Gastrocnemius medialis (tissue), 4 donors: Measurements from ENCODE around the gene RRAD. TPM values are rescaled to one million over a fixed set of nuclear protein-coding genes. Genes with fewer than 3 reads are reported as not detected.
"Not testable (repeated sequence)": the region's sequence is repeated elsewhere in the genome, so short reads cannot be mapped to it uniquely, and the experiment has no call there.

Source experiments
- ATAC-seq, 2 donors: fragments of 150-250 bp; one replicate each; pipeline ENCODE4 v1.9.1; 2016
- DNase-seq, 2 donors: peaks; one replicate each; pipeline ENCODE4 v3.0.0-alpha.2; 2019
- H3K27ac ChIP-seq, 4 donors: fragments of 200-600 bp; sonication (generic); 1 replicate in 1 of 4; 2 replicates in 3 of 4; pipeline ENCODE4 v1.5.1; 2016 to 2018; ENCODE audit warnings: mild to moderate bottlenecking in 2 of 4, moderate library complexity in 1 of 4
- H3K27me3 ChIP-seq, 3 donors: fragments of 200-600 bp; sonication (generic) in 2 of 3; 1 replicate in 1 of 3; 2 replicates in 2 of 3; pipeline versions ENCODE4 v1.5.1 to v1.6.0; 2016 to 2019; ENCODE audit warnings: mild to moderate bottlenecking in 1 of 3, moderate library complexity in 1 of 3
- H3K36me3 ChIP-seq, 2 donors: fragments of 200-600 bp; sonication (generic) in 1 of 2; one replicate each; pipeline ENCODE4 v1.5.1; 2017 to 2018
- H3K4me1 ChIP-seq, 2 donors: fragments of 200-600 bp; sonication (generic) in 1 of 2; one replicate each; pipeline ENCODE4 v1.5.1; 2016 to 2017; ENCODE audit warnings: mild to moderate bottlenecking in 2 of 2
- H3K4me3 ChIP-seq, 4 donors: fragments of 200-600 bp; sonication (generic) in 3 of 4; 1 replicate in 1 of 4; 2 replicates in 3 of 4; pipeline ENCODE4 v1.5.1; 2016 to 2019; ENCODE audit warnings: mild to moderate bottlenecking in 2 of 4
- H3K9me3 ChIP-seq, 3 donors: fragments of 200-600 bp; sonication (generic) in 2 of 3; 1 replicate in 1 of 3; 2 replicates in 2 of 3; pipeline ENCODE4 v1.5.1; 2016 to 2019
- POLR2A ChIP-seq, 2 donors: fragments of 450-650 bp; IDR thresholded peaks; one replicate each; pipeline ENCODE4 v1.6.1; 2017; ENCODE audit warnings: antibody characterized with exemption in 2 of 2, mild to moderate bottlenecking in 2 of 2, moderate library complexity in 2 of 2
- in situ Hi-C, 4 donors: fragments of 200-750 bp; cut with MboI; loops; one replicate each; pipeline versions ENCODE4 v1.15.0 to v1.8.0; 2017; ENCODE audit warnings: low sequenced_read_pairs in 4 of 4
- intact Hi-C: fragments of 100-400 bp; cut with DNase I; formaldehyde crosslinking; loops from one replicate; pipeline ENCODE4 v1.15.1; 2023; ENCODE audit warnings: low total_unique reads
- total RNA-seq, 4 donors: library from RNA; depleted of rRNA; stranded (reverse); fragments of >200 nt; gene quantifications; one replicate each; pipeline versions ENCODE4 v1.1.0 to v1.2.3, GENCODE V29; 2016
- TF ChIP-seq, protein P1 (sequence below), 5 experiments: fragments of 450-650 bp in 3 of 5; fragments of 200-600 bp in 2 of 5; sonication (generic) in 2 of 5; IDR thresholded peaks in 4 of 5; conservative IDR thresholded peaks in 1 of 5; 1 replicate in 4 of 5; 2 replicates in 1 of 5; pipeline ENCODE4 v1.5.1; 2016 to 2019; ENCODE audit warnings: antibody characterized with exemption in 5 of 5, mild to moderate bottlenecking in 3 of 5, moderate library complexity in 3 of 5

RRAD gene
- total RNA-seq, 4 donors from 2014 or later, result 286 to 1,191 (median 655) TPM

DNA sequence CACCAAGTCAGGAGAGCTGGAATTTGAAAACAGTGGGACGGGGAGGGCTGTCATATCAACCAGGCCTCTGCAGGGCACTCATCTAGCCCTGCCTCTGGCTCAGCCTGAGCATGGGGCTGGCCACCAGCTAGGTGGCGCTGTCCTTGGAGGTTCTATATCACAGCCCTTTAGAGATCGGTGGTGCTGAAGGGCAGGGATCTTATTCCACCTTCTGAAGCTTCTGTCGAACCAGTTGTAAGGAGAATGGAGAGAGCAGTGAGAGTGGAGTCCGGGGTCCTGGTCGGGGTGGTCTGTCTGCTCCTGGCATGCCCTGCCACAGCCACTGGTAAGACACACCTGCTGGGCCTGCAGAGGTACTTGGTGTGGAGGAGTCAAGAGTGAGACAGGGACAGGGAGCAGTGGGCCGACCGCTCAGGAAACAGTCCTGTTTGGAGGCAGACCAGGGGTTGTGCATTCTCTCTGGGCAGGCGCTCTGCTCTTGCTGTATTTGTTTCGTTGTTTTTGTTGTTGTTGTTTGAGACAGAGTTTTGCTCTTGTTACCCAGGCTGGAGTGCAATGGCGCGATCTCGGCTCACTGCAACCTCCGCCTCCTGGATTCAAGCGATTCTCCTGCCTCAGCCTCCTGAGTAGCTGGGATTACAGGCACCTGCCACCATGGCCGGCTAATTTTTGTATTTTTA is 35.9 kb upstream of the RRAD start, which contains the start of gene CES3:
TSS of gene CES3 (plus strand) at position 202 of the 680 bp plus-strand sequence. CDS start at position 244, 42 bp downstream.
- TF ChIP-seq, protein P1, sequence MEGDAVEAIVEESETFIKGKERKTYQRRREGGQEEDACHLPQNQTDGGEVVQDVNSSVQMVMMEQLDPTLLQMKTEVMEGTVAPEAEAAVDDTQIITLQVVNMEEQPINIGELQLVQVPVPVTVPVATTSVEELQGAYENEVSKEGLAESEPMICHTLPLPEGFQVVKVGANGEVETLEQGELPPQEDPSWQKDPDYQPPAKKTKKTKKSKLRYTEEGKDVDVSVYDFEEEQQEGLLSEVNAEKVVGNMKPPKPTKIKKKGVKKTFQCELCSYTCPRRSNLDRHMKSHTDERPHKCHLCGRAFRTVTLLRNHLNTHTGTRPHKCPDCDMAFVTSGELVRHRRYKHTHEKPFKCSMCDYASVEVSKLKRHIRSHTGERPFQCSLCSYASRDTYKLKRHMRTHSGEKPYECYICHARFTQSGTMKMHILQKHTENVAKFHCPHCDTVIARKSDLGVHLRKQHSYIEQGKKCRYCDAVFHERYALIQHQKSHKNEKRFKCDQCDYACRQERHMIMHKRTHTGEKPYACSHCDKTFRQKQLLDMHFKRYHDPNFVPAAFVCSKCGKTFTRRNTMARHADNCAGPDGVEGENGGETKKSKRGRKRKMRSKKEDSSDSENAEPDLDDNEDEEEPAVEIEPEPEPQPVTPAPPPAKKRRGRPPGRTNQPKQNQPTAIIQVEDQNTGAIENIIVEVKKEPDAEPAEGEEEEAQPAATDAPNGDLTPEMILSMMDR (IDR thresholded peaks at IDR 0.05 in 4 of 5, conservative IDR thresholded peaks at IDR 0.05 in 1 of 5), result peak; percentile 19 to 68 (median 50)
- TF ChIP-seq POLR2A (IDR thresholded peaks at IDR 0.05), result no peak
- ATAC-seq, result peak; percentile 35 to 67
- in situ Hi-C loops, result loop anchor here in 1 of 4 donors (10.0 kb wide), 1 partner anchor 194 kb away; the partner anchor contains the start of genes B3GNT9, FBXL8 and TRADD

DNA sequence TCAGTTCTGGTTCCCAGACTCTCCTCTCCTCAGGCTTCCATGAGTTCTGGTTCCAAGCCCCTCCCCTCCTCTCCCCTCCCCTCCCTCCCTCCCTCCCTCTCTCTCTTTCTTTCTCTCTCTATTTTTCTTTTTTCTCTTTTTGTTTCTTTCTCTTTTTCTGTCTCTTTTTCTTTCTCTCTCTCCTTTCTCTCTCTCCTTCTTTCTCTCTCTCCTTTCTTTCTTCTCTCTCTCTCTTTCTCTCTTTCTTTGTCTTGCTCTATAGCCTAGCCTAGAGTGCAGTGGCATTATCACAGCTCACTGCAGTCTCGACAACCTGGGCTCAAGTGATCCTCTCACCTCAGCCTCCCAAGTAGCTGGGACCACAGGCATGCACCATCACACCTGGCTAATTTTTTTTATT is 34.9 kb upstream of the RRAD start:
- H3K36me3 ChIP-seq, result peaks cover 0 to 14% of the 10 kb centered on the region in 2 donors
- intact Hi-C loops (no loop called here), in situ Hi-C loops (loop anchor here in 1 of 4 donors (10.0 kb wide), 1 partner anchor 195 kb away; the partner anchor contains the start of genes B3GNT9, FBXL8 and TRADD)
- peak overlapping the region; percentile 43 to 71 (median 54) for H3K27ac ChIP-seq
- H3K4me3 ChIP-seq, result no peak overlapping the region
- TF ChIP-seq, protein P1 (IDR thresholded peaks at IDR 0.05 in 4 of 5, conservative IDR thresholded peaks at IDR 0.05 in 1 of 5), result no peak
- TF ChIP-seq POLR2A (IDR thresholded peaks at IDR 0.05), result no peak
- no peaks in the 10 kb centered on the region for H3K9me3 ChIP-seq
- peaks cover 20 to 21% of the 10 kb centered on the region in 2 donors for H3K4me1 ChIP-seq
- no peaks in the 10 kb centered on the region for H3K27me3 ChIP-seq
- DNase-seq (no peak), ATAC-seq (no peak)

More for the DNA sequence above, 35.9 kb upstream of the RRAD start, which contains the start of gene CES3:
- H3K4me1 ChIP-seq, result peaks cover 19 to 21% of the 10 kb centered on the region in 2 donors
- H3K36me3 ChIP-seq, result peaks cover 0 to 14% of the 10 kb centered on the region in 2 donors
- H3K9me3 ChIP-seq, result no peaks in the 10 kb centered on the region
- intact Hi-C loops, result no loop called here
- no peaks in the 10 kb centered on the region for H3K27me3 ChIP-seq
- H3K4me3 ChIP-seq, result no peak within 1 kb of the TSS
- H3K27ac ChIP-seq, result peak within 1 kb of the TSS; percentile 43 to 71 (median 54)
- peak in 1 of 2 donors; percentile 57 for DNase-seq

DNA sequence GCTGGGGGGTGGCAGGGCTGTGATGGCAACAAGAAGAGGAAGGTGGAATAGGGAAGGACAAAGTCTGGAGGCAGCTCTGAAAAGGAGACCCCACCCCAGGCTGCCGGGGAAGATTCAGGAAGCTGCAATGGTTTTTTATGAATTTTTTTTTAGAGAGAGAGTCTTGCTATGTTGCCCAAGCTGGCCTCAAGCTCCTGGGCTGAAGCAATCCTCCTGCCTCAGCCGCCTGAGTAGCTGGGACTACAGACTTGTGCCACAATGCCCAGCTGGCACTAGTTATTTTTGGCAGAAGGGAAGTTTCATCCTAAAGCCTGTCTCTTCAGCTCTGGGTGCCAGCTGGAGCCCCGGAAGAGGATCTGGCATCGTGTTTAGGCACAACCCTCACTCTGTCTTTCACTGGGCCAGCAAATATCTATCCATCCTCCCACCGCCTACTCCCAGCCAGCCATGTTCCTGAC is 34.4 kb upstream of the RRAD start:
- DNase-seq, result peak; percentile 20 to 59
- no peak for TF ChIP-seq POLR2A (IDR thresholded peaks at IDR 0.05)
- TF ChIP-seq, protein P1 (IDR thresholded peaks at IDR 0.05 in 4 of 5, conservative IDR thresholded peaks at IDR 0.05 in 1 of 5), result no peak
- Histone ChIP-seq H3K27ac (peak overlapping the region; percentile 38 to 71 (median 41)), H3K36me3 (peaks cover 0 to 14% of the 10 kb centered on the region in 2 donors), H3K4me3 (no peak overlapping the region), H3K9me3 (no peaks in the 10 kb centered on the region), H3K27me3 (no peaks in the 10 kb centered on the region), H3K4me1 (peaks cover 20 to 22% of the 10 kb centered on the region in 2 donors)
- in situ Hi-C loops, result loop anchor here in 1 of 4 donors (10.0 kb wide), 1 partner anchor 195 kb away; the partner anchor contains the start of genes B3GNT9, FBXL8 and TRADD
- ATAC-seq, result peak; percentile 11 to 34
- intact Hi-C loops, result no loop called here

DNA sequence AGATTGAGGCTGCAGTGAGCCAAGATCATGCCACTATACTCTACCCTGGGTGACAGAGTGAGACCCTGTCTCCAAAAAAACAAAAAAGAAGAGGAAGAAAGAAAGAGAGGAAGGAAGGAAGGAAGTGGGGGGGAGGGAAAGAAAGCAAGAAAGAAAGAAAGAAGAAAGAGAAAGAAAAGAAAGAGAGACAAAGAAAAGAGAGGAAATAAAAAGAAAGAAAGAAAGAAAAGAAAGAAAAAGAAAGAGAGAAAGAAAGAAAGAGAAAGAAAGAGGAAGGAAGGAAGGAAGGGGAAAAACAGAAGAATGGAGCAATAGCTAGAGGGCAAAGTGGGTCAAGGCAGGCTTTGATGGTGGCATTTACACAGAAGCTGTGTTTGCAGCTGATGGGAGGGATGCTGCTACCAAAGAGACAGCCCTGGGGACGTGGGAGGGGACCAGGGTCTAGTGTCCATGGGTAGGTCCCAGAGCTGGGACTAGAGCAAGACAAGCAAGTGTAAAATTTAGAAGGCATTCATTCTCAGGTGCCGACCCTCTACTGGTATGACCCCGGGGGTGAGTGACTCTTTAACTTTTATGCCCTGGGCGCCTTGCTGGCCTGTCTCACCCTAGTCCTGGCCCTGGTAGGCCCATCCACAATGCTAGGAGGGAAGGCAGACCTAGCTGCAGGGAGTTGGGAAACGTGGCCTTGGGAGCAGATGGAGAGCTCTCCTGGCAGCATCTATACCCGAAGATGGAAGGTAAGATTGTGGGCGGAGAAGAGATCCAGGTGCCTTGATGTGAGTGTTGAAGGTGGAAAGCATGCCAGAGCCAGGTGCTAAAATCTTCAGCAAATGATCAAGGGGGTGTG is 33.7 kb upstream of the RRAD start:
- DNase-seq (no peak), ATAC-seq (no peak)
- intact Hi-C loops, result no loop called here
- Histone ChIP-seq H3K4me3 (no peak overlapping the region), H3K27ac (peak overlapping the region; percentile 38 to 71 (median 41)), H3K4me1 (peaks cover 25 to 28% of the 10 kb centered on the region in 2 donors), H3K27me3 (no peaks in the 10 kb centered on the region), H3K36me3 (peaks cover 0 to 14% of the 10 kb centered on the region in 2 donors), H3K9me3 (no peaks in the 10 kb centered on the region)
- in situ Hi-C loops, result no loop called here
- no peak for TF ChIP-seq POLR2A (IDR thresholded peaks at IDR 0.05)

DNA sequence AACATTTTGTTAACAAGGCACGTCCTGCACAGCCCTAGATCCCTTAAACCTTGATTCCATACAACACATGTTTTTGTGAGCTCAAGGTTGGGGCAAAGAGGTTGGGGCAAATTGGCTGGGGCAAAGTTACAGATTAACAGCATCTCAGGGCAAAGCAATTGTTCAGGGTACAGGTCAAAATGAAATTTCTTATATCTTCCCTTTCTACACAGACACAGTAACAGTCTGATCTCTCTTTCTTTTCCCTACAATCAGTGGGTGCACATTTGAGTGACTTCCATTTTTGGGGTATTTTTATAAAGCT is 30.8 kb upstream of the RRAD start:
- H3K9me3 ChIP-seq, H3K27me3 ChIP-seq, ATAC-seq, H3K4me3 ChIP-seq, in situ Hi-C loops, H3K36me3 ChIP-seq, H3K27ac ChIP-seq, intact Hi-C loops, DNase-seq: not testable (repeated sequence)
- H3K4me1 ChIP-seq, result peaks cover 45 to 53% of the 10 kb centered on the region in 2 donors

DNA sequence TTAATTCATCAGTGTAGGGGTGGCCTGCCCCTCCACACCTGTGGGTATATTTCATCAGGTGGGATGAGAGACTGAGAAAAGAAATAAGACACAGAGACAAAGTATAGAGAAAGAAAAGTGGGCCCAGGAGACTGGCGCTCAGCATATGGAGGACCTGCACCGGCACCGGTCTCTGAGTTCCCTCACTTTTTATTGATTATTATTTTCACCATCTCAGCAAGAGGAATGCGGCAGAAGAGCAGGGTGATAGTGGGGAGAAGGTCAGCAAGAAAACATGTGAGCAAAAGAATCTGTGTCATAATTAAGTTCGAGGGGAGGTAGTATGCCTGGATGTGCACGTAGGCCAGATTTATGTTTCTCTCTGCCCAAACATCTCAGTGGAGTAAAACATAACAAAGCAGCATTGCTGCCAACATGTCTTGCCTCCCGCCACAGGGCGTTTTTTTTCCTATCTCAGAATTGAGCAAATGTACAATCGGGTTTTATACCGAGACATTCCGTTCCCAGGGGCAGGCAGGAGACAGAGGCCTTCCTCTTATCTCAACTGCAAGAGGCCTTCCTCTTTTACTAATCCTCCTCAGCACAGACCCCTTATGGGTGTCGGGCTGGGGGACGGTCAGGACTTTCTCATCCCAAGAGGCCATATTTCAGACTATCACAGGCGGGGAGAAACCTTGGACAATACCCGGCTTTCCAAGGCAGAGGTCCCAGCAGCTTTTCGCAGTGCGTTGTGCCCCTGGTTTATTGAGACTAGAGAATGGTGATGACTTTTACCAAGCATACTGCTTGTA is 30.2 kb upstream of the RRAD start:
- in situ Hi-C loops, H3K36me3 ChIP-seq, H3K27me3 ChIP-seq, DNase-seq, H3K4me3 ChIP-seq, H3K9me3 ChIP-seq, ATAC-seq, intact Hi-C loops: not testable (repeated sequence)
- peaks cover 43 to 53% of the 10 kb centered on the region in 2 donors for H3K4me1 ChIP-seq
- H3K27ac ChIP-seq, result peak overlapping the region in 3 of 4 donors; percentile 14 to 99 (median 19)
